Endothelial cell of umbilical vein (primary cell): ENCODE data around the gene FAU. TPM values are rescaled to one million over a fixed set of nuclear protein-coding genes. Genes with fewer than 3 reads are reported as not detected.

Experiments used
- BruUV-seq: library from RNA; stranded (reverse); fragments of 400-500 nt; replicated peaks from 2 replicates; lab custom pipeline; 2021; lab: Mats Ljungman, UMichigan
- CTCF ChIA-PET: fragments of 300-600, 350-600 bp; sonication (Branson Sonifier 250); formaldehyde crosslinking; loops from one replicate; lab custom pipeline; 2021; ENCODE audit warnings: antibody characterized with exemption, inconsistent platforms; lab: Charles Lee
- POLR2A ChIA-PET: fragments of 300-600, 350-600 bp; sonication (Branson Sonifier 250); formaldehyde crosslinking; loops from one replicate; lab custom pipeline; 2021; ENCODE audit warnings: antibody characterized with exemption, inconsistent platforms; lab: Charles Lee
- DNase-seq: peaks from one replicate; pipeline ENCODE4 v3.0.0-alpha.2; 2011; ENCODE audit warnings: low read depth, low spot score
- FAIRE-seq: peaks from 2 replicates; lab custom pipeline; 2011; peaks lifted over from hg19 to GRCh38; lab: Jason Lieb, UNC
- H2AFZ ChIP-seq: 2 replicates; pipeline ENCODE4 v1.6.0; 2012; ENCODE audit warnings: low read depth, low read length, control low read depth, inconsistent platforms
- H3K27ac ChIP-seq: 2 replicates; pipeline ENCODE4 v1.5.1; 2011; ENCODE audit warnings: low read depth, mild to moderate bottlenecking, control low read depth, low read length, moderate library complexity; ENCODE audit not compliant: insufficient read depth
- H3K27me3 ChIP-seq, 2 experiments: 2 replicates each; pipeline versions ENCODE4 v1.6.0 to v1.6.1; 2011; ENCODE audit warnings: low read length in 2 of 2, mixed read lengths in 1 of 2; ENCODE audit not compliant: control insufficient read depth in 2 of 2, insufficient read depth in 2 of 2
- H3K36me3 ChIP-seq, 2 experiments: 2 replicates in 1 of 2; 3 replicates in 1 of 2; pipeline ENCODE4 v1.5.1; 2011; ENCODE audit warnings: low read length in 2 of 2, mild to moderate bottlenecking in 1 of 2, moderate library complexity in 1 of 2; ENCODE audit not compliant: control insufficient read depth in 2 of 2, insufficient read depth in 2 of 2; ENCODE audit errors: extremely low read depth in 1 of 2
- H3K4me1 ChIP-seq: 3 replicates; pipeline ENCODE4 v1.5.1; 2011; ENCODE audit warnings: mild to moderate bottlenecking, low read length; ENCODE audit not compliant: control insufficient read depth, insufficient read depth; ENCODE audit errors: extremely low read depth
- H3K4me2 ChIP-seq: 2 replicates; pipeline ENCODE4 v1.6.1; 2011; ENCODE audit warnings: low read length, control low read depth, mixed read lengths; ENCODE audit not compliant: insufficient read depth
- H3K4me3 ChIP-seq, 3 experiments: fragments of 200-600 bp in 1 of 3; sonication (generic), shearing (Covaris generic) in 1 of 3; replicated peaks in 1 of 3; 2 replicates each; pipeline ENCODE4 v1.5.1; 2011 to 2016; ENCODE audit warnings: control low read depth in 3 of 3, low read length in 3 of 3, mild to moderate bottlenecking in 2 of 3, inconsistent platforms in 1 of 3, low read depth in 1 of 3, moderate library complexity in 1 of 3; ENCODE audit not compliant: insufficient read depth in 1 of 3
- H3K79me2 ChIP-seq: 2 replicates; pipeline ENCODE4 v1.6.0; 2012; ENCODE audit warnings: low read length, inconsistent platforms; ENCODE audit not compliant: control insufficient read depth, insufficient read depth
- H3K9ac ChIP-seq: replicated peaks from 2 replicates; pipeline ENCODE3; 2011; ENCODE audit warnings: low read length, control low read depth; ENCODE audit not compliant: insufficient read depth; ENCODE audit errors: extremely low read depth
- H3K9me1 ChIP-seq: replicated peaks from 3 replicates; pipeline ENCODE4 v1.6.0; 2011; ENCODE audit warnings: mild to moderate bottlenecking, low read length; ENCODE audit not compliant: control insufficient read depth, insufficient read depth; ENCODE audit errors: extremely low read depth
- H3K9me3 ChIP-seq: replicated peaks from 2 replicates; pipeline ENCODE4 v1.5.1; 2012; ENCODE audit warnings: low read length, inconsistent platforms; ENCODE audit not compliant: control insufficient read depth, insufficient read depth
- H4K20me1 ChIP-seq: replicated peaks from 2 replicates; pipeline ENCODE3; 2011; ENCODE audit warnings: mild to moderate bottlenecking, low read length; ENCODE audit not compliant: control insufficient read depth, insufficient read depth; ENCODE audit errors: extremely low read depth
- CTCF ChIP-seq, 2 donors: IDR thresholded peaks; 1 replicate in 1 of 2; 2 replicates in 1 of 2; pipeline ENCODE4 v1.5.1; 2011; ENCODE audit warnings: low read length in 2 of 2, mild to moderate bottlenecking in 2 of 2, moderate library complexity in 2 of 2, control low read depth in 1 of 2, inconsistent platforms in 1 of 2, low read depth in 1 of 2; ENCODE audit not compliant: insufficient read depth in 1 of 2; ENCODE audit errors: extremely low read depth in 1 of 2
- FOS ChIP-seq: IDR thresholded peaks from 2 replicates; pipeline ENCODE4 v1.6.1; 2011; ENCODE audit warnings: mild to moderate bottlenecking, low read length, moderate library complexity, borderline replicate concordance; ENCODE audit not compliant: insufficient read depth
- GATA2 ChIP-seq: IDR thresholded peaks from 2 replicates; pipeline ENCODE4 v1.7.0; 2011; ENCODE audit warnings: low read depth, mild to moderate bottlenecking, moderate library complexity, mixed read lengths, low read length; ENCODE audit not compliant: insufficient read length, insufficient read depth
- MYC ChIP-seq: IDR thresholded peaks from one replicate; pipeline ENCODE4 v1.6.1; 2011; ENCODE audit warnings: mild to moderate bottlenecking, low read depth, low read length
- POLR2A ChIP-seq: IDR thresholded peaks from 2 replicates; pipeline ENCODE4 v1.6.1; 2012; ENCODE audit warnings: low read depth, mild to moderate bottlenecking, control low read depth, low read length
- POLR2AphosphoS5 ChIP-seq: IDR thresholded peaks from 2 replicates; pipeline ENCODE4 v1.6.1; 2012; ENCODE audit warnings: low read depth, mild to moderate bottlenecking, control low read depth, low read length, moderate library complexity; ENCODE audit not compliant: insufficient read depth
- dilution Hi-C: fragments of 300-500 bp; cut with MboI; formaldehyde crosslinking; loops from one replicate; pipeline ENCODE4 v1.15.0; 2019; ENCODE audit warnings: low sequenced_read_pairs; ENCODE audit not compliant: extremely low pct_ligation_motif_present
- intact Hi-C: fragments of 100-400 bp; cut with micrococcal nuclease; formaldehyde crosslinking; loops from one replicate; pipeline ENCODE4 v1.10.0; 2022
- microRNA-seq: library from miRNA; unstranded; fragments of <30 nt; microRNA quantifications from one replicate; pipeline ENCODE4 v1.2.0, GENCODE V29; 2021; ENCODE audit warnings: borderline number of aligned reads, borderline replicate concordance
- polyA plus RNA-seq, 4 experiments: library from polyadenylated mRNA; depleted of rRNA in 3 of 4; stranded (reverse) in 3 of 4; unstranded in 1 of 4; fragments of >200 nt; gene quantifications; 2 replicates each; pipeline versions ENCODE4 v1.2.1 to v1.2.3, GENCODE V29; 2011 to 2012; ENCODE audit warnings: missing spikeins in 1 of 4
- small RNA-seq: library from RNA; depleted of rRNA; stranded (forward); fragments of <200 nt; gene quantifications from one replicate; pipeline ENCODE3, GENCODE V24; 2012; ENCODE audit warnings: low replicate concordance, low read depth; ENCODE audit not compliant: insufficient read depth, insufficient read length
- total RNA-seq: library from RNA; stranded (reverse); gene quantifications from 2 replicates; pipeline ENCODE4 v1.2.3, GENCODE V29; 2021

The FAU gene
- total and polyA plus RNA-seq, 2 donors (not counting 3 experiments of a cell fraction or from before 2014, with no cell fraction given), result 741 to 746 TPM

- no peak overlapping the region for H3K9ac ChIP-seq
- FAIRE-seq, result no peak
- CTCF ChIA-PET, result no interaction called here
These were observed 49.9 kb downstream of the FAU start for GRCh38 chr11:65071907-65072630.

More at GRCh38 chr11:65071907-65072630, 49.9 kb downstream of the FAU start:
- H3K27ac ChIP-seq, result no peak overlapping the region
- H3K36me3 ChIP-seq, result no peaks in the 10 kb centered on the region
- no peak overlapping the region for H2AFZ ChIP-seq
- dilution Hi-C loops, result no loop called here
- POLR2A ChIA-PET, result interaction anchor here (0.6 to 0.7 kb wide), 2 partner anchors 14 to 190 kb away, joined by 3 to 4 read pairs; partner anchors contain the start of genes NAALADL1 and POLA2
- H3K4me2 ChIP-seq, result no peak overlapping the region
- intact Hi-C loops, result no loop called here
- DNase-seq, result no peak
- TF ChIP-seq FOS, result no peak
- TF ChIP-seq POLR2A, result no peak
- no peak for TF ChIP-seq POLR2AphosphoS5
- TF ChIP-seq CTCF (IDR thresholded peaks at IDR 0.05; ENCODE audit: extremely low read depth in 1 of 2, insufficient read depth in 1 of 2, low read depth in 1 of 2, low read length in 2 of 2), result no peak
- no peak for TF ChIP-seq MYC
- no peak for TF ChIP-seq GATA2
- H3K9me1 ChIP-seq, result no peaks in the 10 kb centered on the region
- no peaks in the 10 kb centered on the region for H4K20me1 ChIP-seq
- H3K4me1 ChIP-seq, result no peaks in the 10 kb centered on the region
- no peaks in the 10 kb centered on the region for H3K27me3 ChIP-seq
- no peaks in the 10 kb centered on the region for H3K79me2 ChIP-seq
- no peaks in the 10 kb centered on the region for H3K9me3 ChIP-seq
- no TSS peak for BruUV-seq
- no peak overlapping the region for H3K4me3 ChIP-seq

Small RNAs within 50 kb of the gene (microRNA-seq; reads per million reads assigned to microRNA genes)
- gene MIR6751, result not detected

Small RNAs within 50 kb of the gene (small RNA-seq; reads per million reads assigned to genes)
- gene HIGD1AP10, result not detected
- not detected for gene PDCL2P2
- 1.5 reads per million for gene RNU2-23P

Other genes with a start within 250 kb of the FAU start
- gene EHD1, start 243.5 kb downstream of the FAU start, total RNA-seq, result 98.0 and 109 TPM in 2 replicates
- gene EHD1, start 243.5 kb downstream of the FAU start, polyA plus RNA-seq, result 136 and 140 TPM in 2 replicates
- gene ATG2A, start 204.9 kb downstream of the FAU start, total RNA-seq, result 24.3 and 27.4 TPM in 2 replicates
- 13.4 and 17.6 TPM in 2 replicates for gene ATG2A, start 204.9 kb downstream of the FAU start, polyA plus RNA-seq
- 17.8 and 21.5 TPM in 2 replicates for gene PPP2R5B, start 197.4 kb downstream of the FAU start, total RNA-seq
- gene PPP2R5B, start 197.4 kb downstream of the FAU start, polyA plus RNA-seq, result 17.6 and 20.9 TPM in 2 replicates
- gene GPHA2, start 186.2 kb downstream of the FAU start, total RNA-seq, result not detected in 2 replicates
- not detected in 2 replicates for gene GPHA2, start 186.2 kb downstream of the FAU start, polyA plus RNA-seq
- not detected in 2 replicates for gene MAJIN, start 150.0 kb downstream of the FAU start, total RNA-seq
- gene MAJIN, start 150.0 kb downstream of the FAU start, polyA plus RNA-seq, result 0.07 TPM in 1 of 2 replicates, not detected in the other
- gene BATF2, start 125.2 kb downstream of the FAU start, total RNA-seq, result 0.75 and 0.81 TPM in 2 replicates
- 0.75 and 1.5 TPM in 2 replicates for gene BATF2, start 125.2 kb downstream of the FAU start, polyA plus RNA-seq
- 108 and 109 TPM in 2 replicates for gene ARL2, start 108.0 kb downstream of the FAU start, total RNA-seq
- 259 and 312 TPM in 2 replicates for gene ARL2, start 108.0 kb downstream of the FAU start, polyA plus RNA-seq
- 21.0 and 21.8 TPM in 2 replicates for gene SNX15, start 94.7 kb downstream of the FAU start, total RNA-seq
- gene SNX15, start 94.7 kb downstream of the FAU start, polyA plus RNA-seq, result 15.2 and 15.5 TPM in 2 replicates
- gene SAC3D1, start 80.9 kb downstream of the FAU start, total RNA-seq, result 16.6 and 18.0 TPM in 2 replicates
- 17.0 and 22.2 TPM in 2 replicates for gene SAC3D1, start 80.9 kb downstream of the FAU start, polyA plus RNA-seq
- 4.4 and 6.8 TPM in 2 replicates for gene NAALADL1, start 63.6 kb downstream of the FAU start, total RNA-seq
- 13.9 and 16.5 TPM in 2 replicates for gene NAALADL1, start 63.6 kb downstream of the FAU start, polyA plus RNA-seq
- 34.1 and 35.7 TPM in 2 replicates for gene CDCA5, start 38.1 kb downstream of the FAU start, total RNA-seq
- 14.0 and 16.4 TPM in 2 replicates for gene CDCA5, start 38.1 kb downstream of the FAU start, polyA plus RNA-seq
- gene ZFPL1, start 37.9 kb downstream of the FAU start, total RNA-seq, result 37.6 and 45.1 TPM in 2 replicates
- 139 and 186 TPM in 2 replicates for gene ZFPL1, start 37.9 kb downstream of the FAU start, polyA plus RNA-seq
- 102 and 108 TPM in 2 replicates for gene VPS51, start 25.9 kb downstream of the FAU start, total RNA-seq
- gene VPS51, start 25.9 kb downstream of the FAU start, polyA plus RNA-seq, result 146 and 196 TPM in 2 replicates
- 11.6 and 16.2 TPM in 2 replicates for gene TM7SF2, start 10.3 kb downstream of the FAU start, total RNA-seq
- gene TM7SF2, start 10.3 kb downstream of the FAU start, polyA plus RNA-seq, result 39.5 and 47.1 TPM in 2 replicates
- gene ZNHIT2, start 4.4 kb downstream of the FAU start, total RNA-seq, result 9.0 and 9.2 TPM in 2 replicates
- 7.1 and 12.8 TPM in 2 replicates for gene ZNHIT2, start 4.4 kb downstream of the FAU start, polyA plus RNA-seq
- 49.7 and 51.6 TPM in 2 replicates for gene MRPL49, start 187 bp upstream of the FAU start, total RNA-seq
- gene MRPL49, start 187 bp upstream of the FAU start, polyA plus RNA-seq, result 76.8 and 90.4 TPM in 2 replicates
- gene SYVN1, start 12.4 kb upstream of the FAU start, total RNA-seq, result 34.5 and 36.0 TPM in 2 replicates
- 39.1 and 45.1 TPM in 2 replicates for gene SYVN1, start 12.4 kb upstream of the FAU start, polyA plus RNA-seq
- not detected in 2 replicates for gene SPDYC, start 48.1 kb upstream of the FAU start, total RNA-seq
- not detected in 2 replicates for gene SPDYC, start 48.1 kb upstream of the FAU start, polyA plus RNA-seq
- gene CAPN1, start 59.8 kb upstream of the FAU start, total RNA-seq, result 201 and 217 TPM in 2 replicates
- gene CAPN1, start 59.8 kb upstream of the FAU start, polyA plus RNA-seq, result 218 and 293 TPM in 2 replicates
- gene POLA2, start 139.8 kb upstream of the FAU start, total RNA-seq, result 24.0 and 25.4 TPM in 2 replicates
- 30.0 and 36.2 TPM in 2 replicates for gene POLA2, start 139.8 kb upstream of the FAU start, polyA plus RNA-seq
- gene CDC42EP2, start 192.7 kb upstream of the FAU start, total RNA-seq, result 23.4 and 23.9 TPM in 2 replicates
- 26.4 and 33.3 TPM in 2 replicates for gene CDC42EP2, start 192.7 kb upstream of the FAU start, polyA plus RNA-seq
- gene DPF2, start 211.7 kb upstream of the FAU start, total RNA-seq, result 48.9 and 58.7 TPM in 2 replicates
- gene DPF2, start 211.7 kb upstream of the FAU start, polyA plus RNA-seq, result 62.2 and 73.3 TPM in 2 replicates
- gene TIGD3, start 232.6 kb upstream of the FAU start, total RNA-seq, result 0.27 TPM in 1 of 2 replicates, not detected in the other
- 0.18 TPM in 2 replicates for gene TIGD3, start 232.6 kb upstream of the FAU start, polyA plus RNA-seq